Mucosa of gallbladder (tissue), 1 donor: Measurements from ENCODE around the gene EIF5A. TPM values are rescaled to one million over a fixed set of nuclear protein-coding genes. Genes with fewer than 3 reads are reported as not detected.

Experiments used
- DNase-seq: peaks from one replicate; pipeline ENCODE4 v3.0.0-alpha.2; 2020; ENCODE audit warnings: low spot score
- total RNA-seq: library from RNA; stranded (reverse); gene quantifications from one replicate; pipeline ENCODE4 v1.2.1, GENCODE V29; 2021
- donor health status: DM: no; HTN: no; CAD: no.

EIF5A gene
- total RNA-seq, 1 donor from 2014 or later, result 233 TPM

GRCh38 chr17:7285679-7286078 lies 21.7 kb upstream of the EIF5A start:
- no peak for DNase-seq

DNA sequence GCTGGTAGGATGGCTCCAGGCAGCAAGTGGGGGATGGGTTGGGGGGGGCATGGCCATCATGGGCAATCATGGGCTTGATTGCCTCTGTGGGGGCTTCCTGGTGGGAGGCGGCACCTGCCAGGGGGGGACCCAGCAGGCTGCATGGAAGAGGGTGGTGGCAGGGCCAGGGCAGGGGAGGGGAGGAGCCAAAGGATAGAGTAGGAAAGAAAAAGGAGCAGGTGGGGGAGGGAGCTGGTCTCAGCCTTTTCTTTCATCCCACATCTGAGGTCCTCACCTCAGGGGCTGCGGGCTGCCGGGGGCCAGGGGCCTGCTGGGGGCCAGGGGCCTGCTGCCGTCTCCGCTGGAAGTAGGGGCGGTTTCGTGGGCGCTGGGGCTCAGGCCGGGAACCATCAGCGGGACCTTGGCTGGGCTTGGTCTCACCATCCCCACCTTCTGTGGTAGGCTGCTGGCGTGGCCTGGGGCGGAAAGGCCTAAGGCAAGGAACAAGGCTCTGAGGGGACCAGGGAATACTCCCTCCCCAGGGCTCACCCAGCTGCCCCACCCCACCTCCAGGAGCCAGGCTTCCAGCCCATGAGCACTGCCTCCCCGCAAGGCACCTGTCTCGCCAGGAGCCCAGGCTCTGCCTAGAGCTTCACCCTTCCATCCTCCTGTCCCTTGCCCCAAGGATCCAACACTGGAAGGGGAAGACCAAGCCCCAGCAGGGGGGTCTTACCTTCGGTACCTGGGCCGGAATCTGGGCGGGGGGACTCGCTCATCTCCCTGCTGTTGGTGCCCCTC lies 18.0 kb upstream of the EIF5A start:
- no peak for DNase-seq

GRCh38 chr17:7290166-7290565 lies 17.3 kb upstream of the EIF5A start:
- no peak for DNase-seq

DNA sequence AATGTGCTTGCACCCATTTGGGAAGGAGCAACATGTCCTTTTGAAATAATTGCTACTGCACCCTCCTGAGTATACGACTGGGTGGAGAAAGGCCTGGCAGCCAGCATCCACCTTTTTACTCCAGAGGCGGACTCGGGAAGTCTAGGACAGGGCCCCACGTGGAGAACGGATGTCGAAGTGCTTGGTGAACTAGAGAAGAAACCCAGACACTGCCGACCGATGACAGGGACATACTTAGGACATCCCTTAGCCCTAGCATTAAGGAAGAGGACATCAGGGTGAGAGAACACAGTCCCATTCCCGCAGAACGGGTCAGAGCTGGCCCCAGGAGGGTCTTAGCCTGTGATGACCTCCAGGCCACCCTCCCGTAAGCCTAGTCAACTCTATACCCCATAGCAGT lies 16.7 kb upstream of the EIF5A start:
- no peak for DNase-seq

DNA sequence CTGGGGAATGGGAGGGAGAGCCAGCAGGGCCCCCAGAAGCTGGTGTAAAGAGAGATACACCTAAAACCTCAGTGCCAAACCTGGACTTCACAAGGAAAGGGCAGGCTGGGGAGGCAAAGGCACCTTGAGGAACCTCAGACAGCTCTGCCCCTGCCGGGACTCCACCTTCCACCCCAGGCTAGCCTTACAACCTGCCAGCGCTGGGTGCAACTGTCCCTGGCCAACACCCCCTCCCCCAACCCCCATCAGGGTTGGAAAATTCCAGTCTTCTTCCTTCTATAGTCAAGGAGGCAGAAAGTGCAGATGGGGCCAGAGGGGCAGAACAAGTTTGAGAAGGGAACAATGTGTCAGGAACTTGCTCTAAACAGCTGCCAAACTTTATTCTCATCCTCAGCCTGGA lies 15.2 kb upstream of the EIF5A start:
- no peak for DNase-seq

DNA sequence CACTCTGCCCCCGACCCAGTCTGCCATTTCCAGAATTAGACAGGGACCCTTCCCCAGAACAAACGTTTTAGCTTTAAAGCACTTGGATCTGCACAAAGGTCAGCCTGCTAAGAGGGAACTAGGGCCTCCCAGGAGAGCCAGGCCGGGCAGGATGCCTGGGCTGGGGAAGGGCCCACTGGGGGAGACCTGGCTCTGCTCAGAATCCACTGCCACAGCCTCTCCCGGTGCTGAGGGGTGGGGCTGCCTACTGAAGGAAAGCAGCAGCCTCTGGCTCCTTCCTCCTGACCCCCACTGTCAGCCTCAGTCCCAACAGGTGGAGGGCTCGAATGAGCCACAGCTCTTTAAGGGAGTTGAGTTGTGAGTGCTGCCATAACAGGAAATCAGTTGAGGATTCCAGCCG lies 14.7 kb upstream of the EIF5A start:
- no peak for DNase-seq

- DNase-seq, result no peak
Measured at GRCh38 chr17:7293159-7293558, 14.3 kb upstream of the EIF5A start.

DNA sequence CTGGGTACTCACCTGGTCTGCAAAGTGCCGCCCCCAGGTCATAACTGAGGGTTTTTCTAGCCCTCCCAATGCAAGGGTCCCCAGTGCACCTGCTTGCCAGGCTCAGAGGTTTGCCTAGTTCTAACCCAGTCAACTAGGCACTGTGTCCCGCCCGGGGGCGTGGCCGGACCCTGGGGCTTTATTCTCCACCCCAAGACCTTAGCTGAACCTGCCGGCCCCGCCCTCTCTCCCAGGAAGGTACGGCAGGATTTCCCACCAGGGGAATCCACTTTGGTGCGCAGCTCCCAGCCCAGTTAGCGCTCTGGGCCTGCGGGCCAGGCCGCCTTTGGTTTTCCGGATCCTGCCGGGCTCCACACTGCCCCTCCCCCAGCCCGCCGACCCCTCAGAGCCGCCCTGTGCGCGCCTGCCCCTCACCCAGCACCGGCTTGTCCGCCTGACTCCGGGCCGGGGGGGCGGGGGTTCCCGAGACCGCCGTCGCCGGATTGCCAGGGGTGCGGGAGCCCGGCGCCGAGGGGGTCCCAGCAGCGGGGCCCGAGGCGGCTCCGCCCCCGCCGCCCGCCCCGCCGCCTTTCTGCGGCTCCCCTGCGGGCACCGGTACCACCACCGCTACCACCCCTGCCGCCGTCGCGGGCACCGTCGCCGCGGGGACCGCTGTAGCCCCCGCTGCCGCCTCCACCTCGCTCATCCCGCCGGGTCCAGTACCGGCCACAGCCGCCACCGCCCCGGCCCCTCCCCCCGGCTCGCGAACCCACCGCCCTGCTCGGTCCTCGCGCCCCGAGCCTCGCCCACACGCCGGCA lies 13.4 kb upstream of the EIF5A start:
- DNase-seq, result peak; percentile 32

- peak; percentile 67 for DNase-seq
Measured at GRCh38 chr17:7294614-7295153, 12.7 kb upstream of the EIF5A start, which contains the start of gene YBX2. TSS of gene YBX2 (minus strand) at chr17:7294639. CDS start at chr17:7294500, 139 bp downstream.

GRCh38 chr17:7295230-7296180 lies 11.9 kb upstream of the EIF5A start:
- DNase-seq, result no peak

DNA sequence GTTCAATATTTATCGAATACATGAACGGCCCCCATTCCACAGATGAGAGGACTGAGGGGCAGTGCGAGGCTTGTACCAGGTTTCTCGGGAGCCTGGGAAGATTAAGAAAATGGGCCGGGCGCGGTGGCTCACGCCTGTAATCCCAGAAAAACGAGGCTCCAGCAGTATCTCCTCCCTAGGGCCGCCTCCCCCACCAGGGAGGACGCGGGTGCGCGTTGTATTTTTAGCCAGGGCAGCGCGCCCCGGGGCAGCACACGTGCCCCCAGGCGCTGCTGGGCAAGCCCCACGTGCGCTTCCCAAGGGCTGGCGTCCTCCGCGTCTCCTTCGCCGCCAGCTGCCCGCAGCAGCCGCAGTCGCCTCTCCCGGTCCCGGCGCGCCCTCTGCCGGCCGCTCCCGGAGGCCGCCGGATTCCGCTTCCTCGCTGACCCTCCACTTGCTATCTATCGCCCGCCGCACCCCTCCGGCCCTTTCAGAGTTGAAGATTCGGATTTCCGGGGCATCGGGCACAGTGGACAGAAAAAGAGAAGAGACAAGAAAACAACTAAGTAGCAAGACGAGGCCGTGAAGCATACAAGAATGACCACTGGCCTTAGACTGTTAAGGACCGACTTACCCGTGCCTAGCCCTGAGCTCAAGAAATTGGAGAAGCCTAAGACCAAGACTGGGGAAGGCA lies 11.1 kb upstream of the EIF5A start:
- DNase-seq, result peak; percentile 73

- DNase-seq, result no peak
Measured at GRCh38 chr17:7304179-7304578, 3.2 kb upstream of the EIF5A start.

DNA sequence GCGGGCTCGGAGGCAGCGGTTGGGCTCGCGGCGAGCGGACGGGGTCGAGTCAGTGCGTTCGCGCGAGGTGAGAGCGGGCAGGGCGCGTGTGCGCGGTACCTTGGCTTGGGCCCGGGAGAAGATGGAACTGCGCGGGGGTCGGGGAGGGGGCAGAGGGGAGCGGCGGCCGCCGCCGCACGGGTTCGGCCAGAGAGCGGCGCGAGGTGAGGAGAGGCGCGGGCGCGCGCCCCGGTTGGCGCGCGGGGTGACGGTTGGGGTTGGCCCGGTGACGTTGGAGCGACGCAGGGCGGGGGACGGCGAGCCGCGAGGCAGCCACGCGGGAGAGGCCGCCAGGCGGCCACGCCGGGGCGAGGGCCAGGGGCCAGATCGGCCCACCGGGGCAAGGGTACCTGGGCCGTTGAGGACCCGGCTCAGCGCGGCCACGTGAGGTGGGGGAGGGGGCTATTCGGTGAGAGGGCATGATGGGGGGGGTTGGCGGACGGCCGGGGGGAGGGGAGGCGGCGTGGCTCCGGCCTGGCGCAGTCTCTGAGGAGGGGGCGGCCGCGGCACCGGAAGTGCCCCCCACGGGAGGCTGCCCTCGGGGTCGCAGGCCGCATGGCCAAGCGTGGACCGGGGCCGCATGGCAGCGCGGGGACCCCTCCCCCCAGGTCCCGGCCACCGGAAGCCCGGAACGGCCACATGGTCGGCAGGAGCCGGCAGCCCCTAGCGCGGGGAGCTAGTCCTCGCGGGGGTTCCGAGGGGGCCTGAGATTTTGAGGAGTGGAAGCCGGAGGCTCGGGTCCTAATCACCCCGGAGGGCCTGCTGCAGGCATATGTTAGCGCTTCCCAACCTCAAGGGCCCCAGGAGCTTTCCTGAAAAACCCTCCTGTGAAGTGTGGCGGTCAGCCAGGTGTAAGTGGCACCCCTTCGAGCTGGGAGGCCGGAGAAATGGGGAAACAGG lies 527 bp downstream of the EIF5A start:
- peak; percentile 43 for DNase-seq

- peak; percentile 78 for DNase-seq
Measured at GRCh38 chr17:7308625-7309433, 1.4 kb downstream of the EIF5A start.

DNA sequence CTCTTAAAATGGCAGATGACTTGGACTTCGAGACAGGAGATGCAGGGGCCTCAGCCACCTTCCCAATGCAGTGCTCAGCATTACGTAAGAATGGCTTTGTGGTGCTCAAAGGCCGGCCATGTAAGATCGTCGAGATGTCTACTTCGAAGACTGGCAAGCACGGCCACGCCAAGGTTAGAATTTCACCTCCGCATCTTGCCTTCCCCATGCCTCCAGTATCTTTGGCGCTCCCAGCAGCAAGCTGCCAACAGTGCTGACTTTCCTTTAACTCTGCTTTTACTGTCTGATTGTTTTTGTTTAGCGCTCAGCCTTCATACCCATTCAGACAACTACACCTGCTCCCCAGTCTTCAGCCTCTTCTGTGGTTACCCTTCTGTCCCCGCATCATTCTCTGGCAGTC lies 2.2 kb downstream of the EIF5A start:
- no peak for DNase-seq

DNA sequence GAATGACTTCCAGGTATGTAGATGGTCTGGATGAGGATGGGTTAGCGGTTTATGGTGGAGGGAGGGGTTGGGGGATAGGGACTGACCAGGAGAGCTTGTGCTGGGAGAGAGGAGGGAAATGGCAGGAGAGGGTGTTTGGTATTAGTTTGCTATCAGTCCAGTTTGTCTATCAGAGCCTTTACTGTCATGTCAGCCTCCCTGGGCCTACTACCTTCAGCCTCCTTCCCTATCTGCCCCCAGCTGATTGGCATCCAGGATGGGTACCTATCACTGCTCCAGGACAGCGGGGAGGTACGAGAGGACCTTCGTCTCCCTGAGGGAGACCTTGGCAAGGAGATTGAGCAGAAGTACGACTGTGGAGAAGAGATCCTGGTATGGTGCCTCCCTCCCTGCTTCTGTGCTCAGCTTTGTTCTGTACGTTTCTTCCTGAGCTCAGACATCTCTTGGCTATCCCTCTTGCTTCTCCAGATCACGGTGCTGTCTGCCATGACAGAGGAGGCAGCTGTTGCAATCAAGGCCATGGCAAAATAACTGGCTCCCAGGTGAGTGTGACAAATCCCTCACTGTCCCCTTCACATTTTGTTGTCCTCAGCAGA lies 3.8 kb downstream of the EIF5A start:
- no peak for DNase-seq

DNA sequence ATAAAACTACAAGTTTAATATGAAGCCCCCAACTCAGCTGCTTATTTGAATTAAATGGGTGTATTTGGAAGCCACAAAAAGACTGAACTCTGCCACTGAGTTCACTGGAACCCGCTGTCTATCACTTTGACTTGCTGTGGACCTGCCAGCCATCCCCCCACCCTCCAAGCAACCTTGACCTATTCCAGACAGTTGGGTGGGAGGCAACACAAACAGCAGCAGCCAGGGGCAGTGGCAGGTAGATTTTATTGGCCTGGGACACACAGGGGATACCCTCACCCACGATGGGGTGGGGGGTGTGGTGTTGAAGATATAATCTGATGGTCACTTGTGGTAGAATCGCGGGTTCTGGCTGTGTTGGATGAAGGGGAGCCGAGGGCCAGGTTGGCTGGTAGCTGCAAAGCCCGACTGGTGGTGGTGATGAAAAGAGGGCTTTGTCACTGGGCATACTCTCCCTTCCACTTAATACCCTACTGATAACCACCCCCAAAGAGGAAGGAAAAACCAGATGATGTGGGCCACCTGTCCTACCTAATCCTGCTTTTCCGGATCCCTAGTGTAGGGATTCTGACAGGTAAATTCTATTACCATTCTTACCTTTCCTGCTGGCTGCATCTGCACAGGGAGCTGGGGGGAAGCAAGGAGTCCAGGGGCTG lies 5.1 kb downstream of the EIF5A start:
- DNase-seq, result no peak
